ACC112 (cell line): ENCODE data around the gene SEC61A2.

Source experiments
- H2AFZ ChIP-seq: fragments of 200-600 bp; sonication (generic); one replicate; pipeline ENCODE4 v1.6.0; 2017; ENCODE audit warnings: antibody characterized with exemption, low read length; ENCODE audit not compliant: unreplicated experiment
- H3K27ac ChIP-seq: fragments of 200-600 bp; sonication (generic); 2 replicates; pipeline ENCODE4 v1.5.1; 2014; ENCODE audit warnings: low read depth, mild to moderate bottlenecking, antibody characterized with exemption, low read length, moderate library complexity
- H3K27me3 ChIP-seq: fragments of 200-600 bp; sonication (generic); 2 replicates; pipeline ENCODE4 v1.6.1; 2014; ENCODE audit warnings: mild to moderate bottlenecking, antibody characterized with exemption, low read length, moderate library complexity, mixed read lengths; ENCODE audit not compliant: insufficient read depth
- H3K36me3 ChIP-seq: fragments of 200-600 bp; sonication (generic); 2 replicates; pipeline ENCODE4 v1.6.1; 2016; ENCODE audit warnings: mild to moderate bottlenecking, antibody characterized with exemption, low read length, moderate library complexity, mixed read lengths; ENCODE audit not compliant: insufficient read depth
- H3K4me1 ChIP-seq: fragments of 200-600 bp; sonication (generic); one replicate; pipeline ENCODE4 v1.6.1; 2016; ENCODE audit warnings: low read length, mixed read lengths; ENCODE audit not compliant: insufficient read depth, unreplicated experiment, control insufficient read depth
- H3K4me3 ChIP-seq: fragments of 200-600 bp; sonication (generic); 2 replicates; pipeline ENCODE4 v1.5.1; 2014; ENCODE audit warnings: mild to moderate bottlenecking, low read depth, low read length
- H3K79me2 ChIP-seq: fragments of 200-600 bp; sonication (generic); one replicate; pipeline ENCODE4 v1.6.0; 2016; ENCODE audit warnings: low read length; ENCODE audit not compliant: control insufficient read depth, unreplicated experiment, insufficient read depth

Gene SEC61A2

DNA sequence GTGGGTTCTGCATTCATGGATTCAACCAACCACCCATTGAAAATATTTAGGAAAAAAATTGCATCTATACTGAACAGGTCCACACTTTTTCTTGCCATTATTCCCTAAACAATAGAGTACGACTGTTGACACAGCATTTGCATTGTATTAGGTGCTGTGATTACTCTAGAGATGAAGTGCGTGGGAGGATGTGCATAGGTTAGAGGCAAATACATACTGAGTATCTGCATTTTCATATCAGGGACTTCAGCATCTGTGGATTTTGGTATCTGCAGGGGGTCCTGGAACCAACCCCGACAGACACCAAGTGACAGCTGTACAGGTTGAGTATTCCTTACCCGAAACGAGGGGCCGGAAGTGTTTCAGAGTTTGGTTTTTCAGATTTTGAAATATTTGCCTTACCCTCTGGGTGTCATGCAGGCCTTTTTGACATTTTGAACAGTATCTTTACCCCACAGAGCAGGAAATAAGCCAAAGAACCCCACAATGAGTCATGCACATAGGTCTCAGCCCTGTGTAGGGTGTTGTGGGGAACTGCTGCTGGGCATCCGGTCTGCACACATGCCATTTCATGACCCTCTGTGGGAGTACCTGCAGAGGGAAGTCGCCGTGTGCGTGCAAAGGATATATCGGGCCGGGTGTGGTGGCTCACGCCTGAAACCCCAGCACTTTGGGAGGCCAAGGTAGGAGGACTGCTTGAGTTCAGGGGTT lies 51.7 kb downstream of the SEC61A2 start:
- peaks cover 23% of the 10 kb centered on the region for H3K36me3 ChIP-seq
- H3K4me3 ChIP-seq, result no peak overlapping the region
- H2AFZ ChIP-seq, result no peak overlapping the region
- H3K4me1 ChIP-seq, result no peaks in the 10 kb centered on the region
- no peak overlapping the region for H3K27ac ChIP-seq
- H3K79me2 ChIP-seq, result peaks cover 3% of the 10 kb centered on the region
- no peaks in the 10 kb centered on the region for H3K27me3 ChIP-seq

DNA sequence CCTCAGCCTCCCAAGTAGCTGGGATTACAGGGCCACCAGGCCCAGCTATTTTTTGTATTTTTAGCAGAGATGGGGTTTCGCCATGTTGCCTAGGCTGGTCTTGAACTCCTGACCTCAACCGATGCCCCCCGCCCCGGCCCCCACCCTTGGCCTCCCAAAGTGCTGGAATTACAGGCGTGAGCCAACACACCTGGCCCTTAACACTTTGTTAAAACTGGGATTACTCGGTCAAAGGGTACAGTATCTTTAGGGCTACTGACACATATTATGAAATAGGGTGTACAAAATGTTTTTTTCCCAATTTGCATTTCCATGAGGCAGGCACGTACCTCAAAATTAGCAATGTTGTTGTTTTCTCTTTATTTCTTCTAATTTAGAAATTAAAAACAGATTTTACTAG lies 54.7 kb downstream of the SEC61A2 start:
- Histone ChIP-seq H3K36me3 (peaks cover 23% of the 10 kb centered on the region), H3K79me2 (peaks cover 22% of the 10 kb centered on the region), H3K27ac (no peak overlapping the region), H3K4me3 (no peak overlapping the region), H3K27me3 (no peaks in the 10 kb centered on the region), H2AFZ (no peak overlapping the region), H3K4me1 (no peaks in the 10 kb centered on the region)

DNA sequence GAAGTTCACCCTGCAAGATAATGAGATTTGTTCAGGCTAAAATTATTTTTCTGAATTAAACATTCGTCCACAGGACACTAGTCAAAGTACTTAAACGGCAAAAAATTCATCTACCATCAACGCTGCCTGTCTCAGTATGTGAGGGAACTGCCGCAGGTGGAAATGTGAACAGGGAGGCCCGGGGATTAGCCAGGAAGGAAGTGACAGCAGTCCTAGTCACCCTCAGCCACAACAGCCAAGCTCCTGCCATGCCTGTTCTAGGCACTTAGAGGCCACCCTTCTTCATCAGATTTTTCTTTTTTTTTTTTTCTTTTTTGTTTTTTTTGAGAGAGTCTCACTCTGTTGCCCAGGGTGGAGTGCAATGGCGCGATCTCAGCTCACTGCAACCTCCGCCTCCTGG lies 56.8 kb downstream of the SEC61A2 start:
- Histone ChIP-seq H3K79me2 (peaks cover 41% of the 10 kb centered on the region), H3K27me3 (no peaks in the 10 kb centered on the region), H3K4me3 (no peak overlapping the region), H3K4me1 (peaks cover 6% of the 10 kb centered on the region), H3K27ac (no peak overlapping the region), H2AFZ (no peak overlapping the region), H3K36me3 (peaks cover 23% of the 10 kb centered on the region)

DNA sequence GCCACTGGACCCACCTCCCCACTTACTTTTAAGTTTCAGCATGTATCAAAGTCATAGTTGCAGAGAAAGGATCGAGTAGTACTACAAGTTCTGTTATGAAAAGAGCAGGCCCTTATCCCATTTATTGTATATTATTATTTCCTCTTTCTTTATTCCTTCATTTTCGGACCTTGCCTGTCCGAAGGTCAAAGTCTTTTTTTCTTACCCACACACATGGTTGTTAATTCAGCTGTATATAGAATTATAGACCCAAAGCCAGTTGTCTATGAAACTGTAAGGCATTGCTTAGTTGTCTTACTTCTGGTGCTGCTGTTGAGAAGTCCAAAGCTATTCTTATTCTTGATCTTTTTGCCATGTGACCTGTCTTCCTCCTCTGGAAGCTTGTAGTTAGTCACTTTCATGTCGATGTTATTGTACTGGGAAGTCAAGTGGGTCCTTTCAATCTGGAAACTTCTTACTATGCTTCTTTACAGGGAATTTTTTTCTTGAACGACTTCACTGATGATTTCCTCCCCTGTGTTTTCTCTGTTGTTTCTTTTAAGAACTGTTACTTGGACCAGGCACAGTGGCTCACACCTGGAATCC lies 57.9 kb downstream of the SEC61A2 start:
- peaks cover 50% of the 10 kb centered on the region for H3K79me2 ChIP-seq
- H3K36me3 ChIP-seq, result peaks cover 21% of the 10 kb centered on the region
- H3K4me1 ChIP-seq, result peaks cover 14% of the 10 kb centered on the region
- H2AFZ ChIP-seq, result no peak overlapping the region
- H3K4me3 ChIP-seq, result no peak overlapping the region
- H3K27me3 ChIP-seq, result no peaks in the 10 kb centered on the region
- H3K27ac ChIP-seq, result no peak overlapping the region

DNA sequence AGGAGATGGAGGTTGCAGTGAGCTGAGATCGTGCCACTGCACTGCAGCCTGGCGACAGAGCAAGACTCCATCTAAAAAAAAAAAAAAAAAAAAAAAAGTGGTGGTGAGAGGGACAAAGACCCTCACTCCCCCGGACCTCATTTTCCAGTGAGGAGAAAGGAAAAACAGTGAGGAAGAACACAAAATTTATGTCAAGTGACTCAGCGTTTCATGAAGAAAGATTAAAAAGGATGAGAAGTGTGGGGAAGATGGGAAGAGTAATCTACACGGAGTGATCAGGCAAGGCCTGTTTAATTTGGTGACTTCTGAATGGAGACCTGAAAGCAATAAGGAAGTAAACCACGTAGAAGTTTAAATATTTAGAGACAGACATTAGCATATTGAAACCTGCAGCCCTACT lies 59.2 kb downstream of the SEC61A2 start:
- peaks cover 62% of the 10 kb centered on the region for H3K79me2 ChIP-seq

DNA sequence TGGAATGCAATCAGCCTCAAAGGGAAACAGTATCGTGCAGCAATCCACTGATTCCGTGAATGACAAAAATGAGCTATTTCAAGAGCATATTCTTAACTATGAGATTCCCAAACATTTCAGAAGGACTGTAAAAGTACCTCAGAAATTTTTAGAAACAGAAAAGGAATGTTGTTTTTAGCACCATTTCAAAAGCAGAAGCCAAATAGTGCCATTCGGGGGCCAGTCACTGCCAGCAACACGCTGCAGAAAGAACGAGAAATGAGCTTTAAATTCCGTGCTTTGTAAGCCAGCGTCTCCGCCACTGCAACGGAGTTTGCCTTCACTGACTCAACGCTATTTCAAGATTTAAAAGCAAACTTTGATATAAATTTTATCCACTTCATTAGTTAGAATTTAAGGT lies 59.9 kb downstream of the SEC61A2 start:
- no peaks in the 10 kb centered on the region for H3K27me3 ChIP-seq
- peaks cover 13% of the 10 kb centered on the region for H3K36me3 ChIP-seq
- no peak overlapping the region for H2AFZ ChIP-seq
- no peak overlapping the region for H3K4me3 ChIP-seq
- no peak overlapping the region for H3K27ac ChIP-seq
- H3K79me2 ChIP-seq, result peaks cover 70% of the 10 kb centered on the region
- H3K4me1 ChIP-seq, result peaks cover 27% of the 10 kb centered on the region

More for the DNA sequence above, 59.2 kb downstream of the SEC61A2 start:
- Histone ChIP-seq H3K36me3 (peaks cover 16% of the 10 kb centered on the region), H3K4me3 (no peak overlapping the region), H3K27me3 (no peaks in the 10 kb centered on the region), H3K27ac (no peak overlapping the region), H2AFZ (no peak overlapping the region), H3K4me1 (peaks cover 21% of the 10 kb centered on the region)

DNA sequence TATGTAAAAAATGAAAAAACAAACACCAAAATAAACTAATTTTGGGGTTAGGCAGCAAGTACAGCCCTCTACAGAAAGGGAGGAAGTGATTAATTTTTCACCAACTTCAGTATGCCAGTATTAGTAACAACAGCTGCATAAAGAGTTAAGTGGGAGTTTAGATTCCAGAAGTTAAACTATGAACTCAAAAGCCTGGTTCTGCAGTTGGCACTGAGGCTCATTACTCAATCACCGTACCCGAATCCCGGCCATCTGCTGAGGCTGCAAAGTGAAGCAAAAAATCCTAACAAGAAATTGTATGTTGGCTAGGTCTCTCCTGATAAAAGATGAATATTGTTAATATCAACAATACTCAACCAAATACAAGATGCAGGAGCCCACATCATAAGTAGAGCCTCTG lies 62.2 kb downstream of the SEC61A2 start:
- Histone ChIP-seq H3K36me3 (peaks cover 3% of the 10 kb centered on the region; the same call in 1 of the 2 replicates), H3K4me1 (peaks cover 27% of the 10 kb centered on the region), H2AFZ (no peak overlapping the region), H3K27me3 (no peaks in the 10 kb centered on the region), H3K79me2 (peaks cover 86% of the 10 kb centered on the region), H3K4me3 (no peak overlapping the region), H3K27ac (peak overlapping the region; percentile 59)

DNA sequence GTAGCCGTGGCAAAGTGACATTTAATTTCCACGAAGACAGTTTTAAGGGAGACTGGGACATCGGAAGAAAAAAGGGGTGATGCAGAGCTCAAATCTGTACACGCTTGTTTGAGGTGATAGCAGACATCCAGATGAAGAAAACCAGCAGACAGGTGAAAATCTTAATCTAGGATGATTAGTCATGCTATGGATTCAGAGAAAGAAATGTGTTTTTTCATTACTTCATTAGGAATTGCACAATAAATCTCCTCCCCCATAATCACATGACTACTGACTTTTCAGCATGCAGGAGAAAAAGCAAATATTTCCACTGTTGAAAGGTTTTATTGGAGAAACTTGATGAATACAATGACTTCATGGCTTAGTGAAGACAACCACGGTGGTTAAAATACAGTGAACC lies 63.7 kb downstream of the SEC61A2 start:
- no peak overlapping the region for H2AFZ ChIP-seq
- H3K79me2 ChIP-seq, result peaks cover 92% of the 10 kb centered on the region
- peak overlapping the region; percentile 65 for H3K27ac ChIP-seq
- no peaks in the 10 kb centered on the region for H3K27me3 ChIP-seq
- peak overlapping the region; percentile 92 for H3K4me3 ChIP-seq
- peaks cover 32% of the 10 kb centered on the region for H3K4me1 ChIP-seq
- no peaks in the 10 kb centered on the region for H3K36me3 ChIP-seq

DNA sequence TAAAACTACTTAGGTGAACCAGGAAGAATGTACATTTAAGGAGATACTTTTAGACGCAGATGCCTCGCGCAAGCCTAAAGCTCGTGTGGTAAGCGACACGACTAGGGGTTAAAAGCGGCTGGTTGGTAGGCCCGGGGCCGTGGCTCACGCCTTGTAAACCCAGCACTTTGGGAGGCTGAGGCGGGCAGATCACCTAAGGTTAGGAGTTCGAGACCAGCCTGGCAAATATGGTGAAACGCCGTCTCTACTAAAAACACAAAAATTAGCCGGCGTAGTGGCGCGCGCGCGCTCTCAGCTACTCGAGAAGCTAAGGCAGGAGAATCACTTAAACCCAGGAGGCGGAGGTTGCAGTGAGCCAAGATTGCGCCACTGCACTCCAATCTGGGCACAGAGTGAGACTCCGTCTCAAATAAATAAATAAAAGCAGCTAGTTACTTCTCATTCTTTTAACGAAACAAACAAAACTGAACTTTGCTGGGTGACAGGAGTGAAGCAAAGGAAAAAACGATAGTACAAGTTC lies 65.3 kb downstream of the SEC61A2 start:
- peak overlapping the region; percentile 89 for H3K27ac ChIP-seq
- H3K79me2 ChIP-seq, result peaks cover 90% of the 10 kb centered on the region
- H2AFZ ChIP-seq, result peak overlapping the region; percentile 97
- H3K4me1 ChIP-seq, result peaks cover 34% of the 10 kb centered on the region
- H3K27me3 ChIP-seq, result no peaks in the 10 kb centered on the region
- H3K4me3 ChIP-seq, result peak overlapping the region; percentile 92
- peaks cover 9% of the 10 kb centered on the region; the same call in 1 of the 2 replicates for H3K36me3 ChIP-seq

DNA sequence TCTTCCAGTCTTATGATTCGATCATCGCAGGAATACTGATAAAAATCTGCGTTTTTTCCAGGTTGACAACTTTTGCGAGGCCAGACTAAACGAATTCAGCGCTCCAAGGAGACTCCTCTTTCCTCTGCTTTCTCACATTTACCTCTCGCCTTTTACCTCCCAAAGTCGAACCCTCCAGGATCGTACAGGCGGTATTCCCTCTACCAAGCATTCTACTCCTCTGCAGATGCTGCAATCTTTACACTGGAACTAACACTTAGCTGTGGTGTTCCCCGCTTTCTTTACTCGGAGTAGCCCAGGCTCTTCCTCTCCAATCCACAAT lies 65.8 kb downstream of the SEC61A2 start:
- peaks cover 32% of the 10 kb centered on the region for H3K4me1 ChIP-seq
- H2AFZ ChIP-seq, result peak overlapping the region; percentile 97
- peak overlapping the region; percentile 89 for H3K27ac ChIP-seq
- no peaks in the 10 kb centered on the region for H3K27me3 ChIP-seq
- H3K36me3 ChIP-seq, result peaks cover 9% of the 10 kb centered on the region; the same call in 1 of the 2 replicates
- H3K4me3 ChIP-seq, result peak overlapping the region; percentile 92
- peaks cover 86% of the 10 kb centered on the region for H3K79me2 ChIP-seq
